GM21786 (cell line): ENCODE measurements around the gene GARS1.

ENCODE experiments used
- ATAC-seq: cut with Tn5 transposase; IDR thresholded peaks from one replicate; pipeline ENCODE4 v1.9.1; 2021; ENCODE audit not compliant: unreplicated experiment

Gene GARS1, protein sequence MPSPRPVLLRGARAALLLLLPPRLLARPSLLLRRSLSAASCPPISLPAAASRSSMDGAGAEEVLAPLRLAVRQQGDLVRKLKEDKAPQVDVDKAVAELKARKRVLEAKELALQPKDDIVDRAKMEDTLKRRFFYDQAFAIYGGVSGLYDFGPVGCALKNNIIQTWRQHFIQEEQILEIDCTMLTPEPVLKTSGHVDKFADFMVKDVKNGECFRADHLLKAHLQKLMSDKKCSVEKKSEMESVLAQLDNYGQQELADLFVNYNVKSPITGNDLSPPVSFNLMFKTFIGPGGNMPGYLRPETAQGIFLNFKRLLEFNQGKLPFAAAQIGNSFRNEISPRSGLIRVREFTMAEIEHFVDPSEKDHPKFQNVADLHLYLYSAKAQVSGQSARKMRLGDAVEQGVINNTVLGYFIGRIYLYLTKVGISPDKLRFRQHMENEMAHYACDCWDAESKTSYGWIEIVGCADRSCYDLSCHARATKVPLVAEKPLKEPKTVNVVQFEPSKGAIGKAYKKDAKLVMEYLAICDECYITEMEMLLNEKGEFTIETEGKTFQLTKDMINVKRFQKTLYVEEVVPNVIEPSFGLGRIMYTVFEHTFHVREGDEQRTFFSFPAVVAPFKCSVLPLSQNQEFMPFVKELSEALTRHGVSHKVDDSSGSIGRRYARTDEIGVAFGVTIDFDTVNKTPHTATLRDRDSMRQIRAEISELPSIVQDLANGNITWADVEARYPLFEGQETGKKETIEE

DNA sequence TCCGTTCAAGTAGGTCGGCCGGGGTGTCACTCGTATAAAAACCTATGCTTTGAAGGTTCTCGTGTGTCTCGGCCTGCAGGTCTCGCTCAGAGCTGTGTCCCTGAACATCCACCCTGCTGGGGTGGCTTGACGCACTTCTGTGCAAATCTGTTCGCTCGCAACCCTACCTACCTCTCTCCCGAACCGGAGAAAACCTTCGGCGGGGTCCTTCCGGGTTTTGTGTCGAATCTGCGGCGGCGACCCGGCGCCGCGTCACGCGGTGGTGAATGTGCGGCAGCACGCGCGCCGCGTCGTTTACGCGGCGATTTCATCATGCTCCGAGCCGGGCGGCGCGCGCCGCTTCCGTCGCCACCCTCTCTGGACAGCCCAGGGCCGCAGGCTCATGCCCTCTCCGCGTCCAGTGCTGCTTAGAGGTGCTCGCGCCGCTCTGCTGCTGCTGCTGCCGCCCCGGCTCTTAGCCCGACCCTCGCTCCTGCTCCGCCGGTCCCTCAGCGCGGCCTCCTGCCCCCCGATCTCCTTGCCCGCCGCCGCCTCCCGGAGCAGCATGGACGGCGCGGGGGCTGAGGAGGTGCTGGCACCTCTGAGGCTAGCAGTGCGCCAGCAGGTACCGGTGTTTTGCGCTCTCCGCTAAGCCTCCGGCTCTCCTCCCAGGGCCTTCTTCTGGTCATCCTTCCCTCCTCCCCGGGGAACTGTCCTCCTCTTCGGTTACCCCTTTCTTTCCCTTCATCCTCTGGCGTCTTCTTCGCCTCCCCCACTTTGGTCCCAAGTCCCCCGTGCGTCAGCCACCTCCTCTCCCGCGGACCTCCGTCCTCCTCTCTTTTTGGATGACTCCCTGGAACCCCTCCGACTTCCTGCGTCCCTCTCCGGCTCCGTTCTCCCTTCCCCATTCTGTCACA is at the start of gene GARS1:
GARS1 (plus strand) TSS at position 339 of the 896 bp plus-strand sequence; CDS start at position 383, 44 bp downstream.
- ATAC-seq = peak; percentile 81

DNA sequence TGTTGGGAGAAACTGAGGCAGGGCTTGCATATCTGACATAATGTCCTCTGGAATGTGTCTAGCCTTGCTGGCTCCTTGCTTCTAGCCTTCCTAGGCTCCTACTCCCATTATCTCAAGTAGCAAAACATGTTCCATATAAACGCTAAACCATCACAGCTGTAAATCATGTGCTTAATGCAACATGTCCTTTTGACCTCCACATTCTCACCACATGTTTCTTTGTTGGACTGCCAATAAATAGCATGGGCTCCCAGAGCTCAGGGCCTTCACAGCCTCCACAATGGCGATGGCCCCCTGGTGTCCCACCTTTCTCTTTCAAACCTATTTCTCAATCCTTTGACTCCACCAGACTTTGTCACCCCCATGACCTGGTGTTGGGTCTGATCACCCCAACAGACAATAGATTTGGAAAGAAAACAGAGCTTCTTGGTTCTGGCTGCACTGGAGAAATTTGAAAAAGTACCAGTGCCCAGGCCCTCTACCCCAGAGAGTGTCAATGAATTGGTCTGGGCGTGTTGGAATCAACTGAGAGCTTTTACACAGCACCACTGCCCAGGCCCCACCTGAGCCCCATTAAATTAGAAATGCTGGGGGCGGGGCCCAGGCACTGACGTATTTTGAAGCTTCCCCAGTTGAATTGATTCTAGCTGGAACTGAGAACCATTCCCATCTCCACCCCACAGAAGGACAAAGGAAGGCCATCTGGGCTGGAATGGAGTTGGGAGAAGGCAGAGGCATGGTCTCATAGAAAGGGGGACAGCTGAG is 48.7 kb upstream of the GARS1 start:
- no peak for ATAC-seq

DNA sequence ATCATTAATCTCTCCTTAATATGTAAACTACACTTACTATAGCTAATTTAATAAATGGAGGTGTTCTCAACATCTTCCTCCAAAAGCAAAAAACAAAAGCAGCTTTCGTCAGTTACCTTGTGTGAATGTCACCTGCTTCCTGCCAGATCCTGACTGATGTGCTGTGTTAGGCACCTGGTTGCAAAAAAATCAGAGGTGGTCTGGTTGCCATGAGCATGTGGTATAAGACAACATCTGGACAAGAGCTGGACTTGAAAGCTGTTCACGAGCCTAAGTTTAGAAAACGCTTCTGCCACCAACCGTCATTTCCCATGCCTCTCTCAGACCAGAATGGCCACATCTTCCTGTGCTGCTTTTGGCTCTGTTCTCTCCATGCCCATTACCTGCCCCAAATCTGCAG is 48.1 kb upstream of the GARS1 start:
- no peak for ATAC-seq

DNA sequence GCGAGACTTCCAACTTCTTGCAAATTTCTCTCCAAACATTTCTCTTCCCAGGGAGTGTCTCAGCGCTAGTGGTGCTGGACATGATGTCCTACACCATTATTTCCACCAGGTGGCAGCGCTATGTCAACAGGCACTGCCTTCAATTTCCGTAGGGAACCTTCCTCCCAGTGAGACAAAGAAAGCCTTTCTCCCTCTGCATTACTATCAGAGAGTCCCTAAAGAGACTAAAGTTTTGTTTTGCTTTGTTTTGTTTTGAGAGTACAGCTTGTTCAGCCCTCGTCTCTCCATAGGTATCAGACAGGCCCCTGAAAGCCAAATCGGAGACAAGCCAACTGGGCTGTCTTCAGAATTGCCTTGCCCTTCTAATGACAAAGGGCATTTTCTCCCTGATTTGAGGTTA is 45.8 kb upstream of the GARS1 start:
- peak; percentile 61 for ATAC-seq

DNA sequence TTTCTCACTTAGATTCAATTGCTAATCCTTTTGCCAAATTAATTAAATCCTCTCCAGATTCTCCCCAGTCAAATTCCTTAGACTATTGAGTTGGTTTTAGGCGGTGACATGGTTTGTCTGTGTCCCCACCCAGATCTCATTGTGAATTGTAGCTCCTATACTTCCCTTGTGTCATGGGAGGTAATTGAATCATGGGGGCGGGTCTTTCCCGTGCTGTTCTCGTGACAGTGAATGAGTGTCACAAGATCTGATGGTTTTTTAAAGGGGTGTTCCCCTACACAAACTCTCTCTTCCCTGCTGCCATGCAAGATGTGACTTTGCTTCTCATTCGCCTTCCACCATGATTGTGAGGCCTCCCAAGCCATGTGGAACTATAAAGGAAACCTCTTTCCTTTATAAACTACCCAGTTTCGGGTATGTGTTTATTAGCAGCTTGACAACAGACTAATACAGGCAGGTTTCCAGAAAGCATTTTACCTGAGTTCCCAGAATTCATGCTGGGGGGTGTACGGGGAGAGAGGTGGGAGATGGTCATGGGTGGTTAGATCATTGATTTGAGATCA is 44.7 kb upstream of the GARS1 start:
- ATAC-seq = no peak

DNA sequence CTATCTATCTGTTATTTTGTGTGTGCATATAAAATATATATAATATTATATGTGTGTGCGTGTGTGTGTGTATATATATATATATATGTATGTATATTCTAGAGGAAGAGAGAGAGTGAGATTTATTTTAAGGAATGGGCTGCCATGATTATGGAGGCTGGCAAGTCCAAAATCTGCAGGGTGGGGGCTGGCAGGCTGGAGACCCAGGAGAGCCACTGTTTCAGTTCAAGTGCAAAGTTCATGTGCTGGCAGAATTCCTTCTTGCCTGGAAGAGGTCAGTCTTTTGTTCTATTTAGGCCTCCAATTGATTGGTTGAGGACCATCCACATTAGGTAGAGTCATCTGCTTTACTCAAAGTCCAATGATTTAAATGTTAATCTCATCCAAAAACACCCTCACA is 42.3 kb upstream of the GARS1 start:
- no peak for ATAC-seq

DNA sequence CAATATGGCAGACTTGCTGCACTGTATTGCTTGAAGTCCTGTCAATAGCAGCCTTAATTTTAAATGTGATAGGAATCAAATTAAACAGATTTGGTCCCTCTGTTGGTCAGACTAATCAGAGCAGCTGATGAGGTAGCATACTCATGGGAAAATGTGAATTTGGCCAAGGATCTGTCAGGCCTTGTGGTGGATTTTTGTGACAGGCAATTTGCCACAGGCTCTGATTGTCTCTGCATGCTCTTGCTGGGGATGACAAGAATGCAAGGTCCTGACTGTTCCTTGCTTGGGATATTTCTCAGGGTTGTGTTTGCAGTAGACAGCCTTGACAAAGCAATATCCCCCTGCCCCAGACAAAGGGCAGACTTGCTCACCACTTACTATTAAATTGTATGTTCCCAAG is 41.5 kb upstream of the GARS1 start:
- ATAC-seq = no peak

DNA sequence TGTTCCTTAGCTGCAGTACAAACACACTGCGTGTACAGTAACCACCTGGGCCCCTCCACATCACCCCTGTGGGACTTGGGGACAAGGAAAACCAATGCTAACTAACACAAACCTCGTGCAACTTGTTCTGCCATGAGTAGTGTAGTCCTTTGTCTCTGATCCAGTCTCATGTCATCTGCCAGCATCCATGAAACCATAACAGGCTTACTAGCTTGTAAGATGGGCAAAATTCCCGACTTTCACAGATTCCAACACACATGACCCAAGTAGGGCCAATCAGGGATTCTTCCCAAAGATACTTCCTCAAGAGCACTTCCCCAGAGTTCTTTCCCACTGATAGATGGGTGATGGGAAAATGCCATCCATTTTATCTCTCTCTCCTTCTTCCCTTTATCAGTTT is 41.1 kb upstream of the GARS1 start:
- ATAC-seq = no peak

DNA sequence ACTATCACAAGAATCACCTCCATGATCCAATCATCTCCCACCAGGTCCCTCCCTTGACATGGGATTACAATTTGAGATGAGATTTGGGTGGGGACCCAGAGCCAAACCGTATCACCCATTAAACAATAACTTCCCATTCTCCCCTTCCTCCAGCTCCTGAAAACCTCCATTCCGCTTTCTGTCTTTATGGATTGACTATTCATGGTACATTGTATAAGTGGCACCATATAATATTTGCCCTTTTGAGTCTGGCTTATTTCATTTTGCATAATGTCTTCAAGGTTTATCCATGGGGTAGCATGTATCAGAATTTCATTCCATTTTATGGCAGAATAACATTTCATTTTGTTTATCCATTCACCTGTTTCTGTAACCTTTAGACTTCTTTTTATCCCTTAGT is 39.2 kb upstream of the GARS1 start:
- ATAC-seq = no peak

DNA sequence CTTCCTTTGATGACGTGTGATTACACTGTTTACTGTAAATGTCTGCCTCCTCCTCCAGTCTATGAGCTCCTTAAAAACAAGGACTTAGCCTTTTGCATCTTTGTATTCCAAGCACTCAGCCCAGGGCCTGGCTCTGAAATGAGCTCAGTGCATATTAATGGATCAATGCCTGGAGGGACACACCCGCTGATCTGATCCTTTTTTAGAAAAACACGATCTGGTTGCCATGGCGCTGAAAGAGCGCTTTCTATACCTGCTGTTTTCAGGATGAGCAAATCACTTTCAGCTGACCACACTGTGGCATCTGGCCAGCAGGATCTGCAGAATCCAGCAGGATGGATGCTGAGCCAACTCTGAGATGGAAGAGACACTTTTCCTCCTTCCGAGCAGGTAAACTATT is 37.8 kb upstream of the GARS1 start:
- ATAC-seq = no peak

DNA sequence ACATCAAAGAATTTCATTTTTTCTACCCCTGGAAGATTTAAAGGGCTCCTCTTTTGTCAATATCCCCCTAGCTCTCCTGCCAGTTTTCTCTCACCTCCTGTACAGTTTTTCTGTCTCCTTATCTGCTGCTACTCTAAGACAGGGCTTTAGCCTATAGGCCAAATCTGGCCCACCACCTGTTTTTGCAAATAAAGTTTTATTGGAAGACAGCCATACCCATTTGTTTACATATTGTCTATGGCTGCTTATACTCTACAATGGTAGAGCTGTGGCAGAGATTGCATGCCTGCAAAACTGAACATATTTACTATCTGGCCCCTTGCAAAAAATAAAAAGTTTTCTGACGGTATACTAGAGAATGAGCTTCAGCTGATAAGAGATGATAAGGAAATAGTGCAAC is 37.4 kb upstream of the GARS1 start:
- no peak for ATAC-seq

DNA sequence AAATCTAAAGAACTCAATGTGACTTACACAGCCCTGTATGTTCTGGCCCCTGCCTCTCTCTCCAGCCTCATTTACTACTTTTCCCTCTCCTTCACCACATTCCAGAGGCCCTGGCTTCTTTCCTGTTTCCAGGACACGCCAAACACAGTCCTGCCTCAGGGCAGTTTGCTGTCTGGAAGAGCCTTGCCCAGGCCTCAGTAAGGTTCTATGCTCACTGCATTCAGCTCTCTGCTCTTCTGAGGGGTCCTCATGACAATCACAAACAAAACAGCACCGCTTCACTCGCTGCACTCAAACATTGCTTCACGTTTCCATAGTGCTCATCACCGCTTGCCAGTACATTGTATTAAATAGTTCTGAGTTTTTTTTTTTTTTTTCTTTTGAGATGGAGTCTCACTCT is 35.1 kb upstream of the GARS1 start:
- ATAC-seq = no peak

DNA sequence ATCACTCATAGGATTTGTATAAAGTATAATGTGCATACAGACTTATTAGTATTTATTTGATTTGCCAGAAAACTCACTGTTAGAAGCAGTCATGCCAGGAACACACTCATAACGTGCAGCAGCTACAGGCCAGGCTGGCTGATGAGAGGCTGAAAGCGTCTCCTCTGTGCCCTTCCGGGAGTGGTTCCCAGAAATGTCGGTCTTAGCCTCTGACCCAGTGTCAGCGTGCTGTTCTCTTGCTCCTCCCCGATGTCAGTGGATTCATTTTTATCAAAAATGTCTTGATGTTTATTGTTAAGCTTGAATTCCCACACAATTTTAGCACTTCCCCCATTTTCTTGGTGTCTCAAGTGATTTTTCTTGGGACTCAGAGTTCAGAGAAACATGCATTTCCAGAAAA is 33.3 kb upstream of the GARS1 start:
- ATAC-seq = no peak

DNA sequence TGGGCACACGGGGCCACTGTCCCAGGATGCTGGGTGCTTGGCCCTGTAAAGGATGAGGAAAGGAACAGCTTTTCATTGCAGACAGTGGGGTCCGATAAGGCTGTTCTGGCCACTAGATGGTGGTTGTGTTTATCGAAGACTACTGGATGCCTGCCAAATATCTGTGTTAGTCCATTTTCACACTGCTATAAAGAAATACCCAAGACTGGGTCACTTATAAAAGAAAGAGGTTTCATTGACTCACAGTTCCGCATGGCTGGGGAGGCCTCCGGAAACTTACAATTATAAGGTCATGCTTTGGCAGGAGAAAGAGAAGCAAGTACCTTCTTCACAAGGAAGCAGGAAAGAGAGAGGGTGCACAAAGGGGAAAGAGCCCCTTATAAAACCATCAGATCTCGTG is 32.2 kb upstream of the GARS1 start:
- no peak for ATAC-seq

DNA sequence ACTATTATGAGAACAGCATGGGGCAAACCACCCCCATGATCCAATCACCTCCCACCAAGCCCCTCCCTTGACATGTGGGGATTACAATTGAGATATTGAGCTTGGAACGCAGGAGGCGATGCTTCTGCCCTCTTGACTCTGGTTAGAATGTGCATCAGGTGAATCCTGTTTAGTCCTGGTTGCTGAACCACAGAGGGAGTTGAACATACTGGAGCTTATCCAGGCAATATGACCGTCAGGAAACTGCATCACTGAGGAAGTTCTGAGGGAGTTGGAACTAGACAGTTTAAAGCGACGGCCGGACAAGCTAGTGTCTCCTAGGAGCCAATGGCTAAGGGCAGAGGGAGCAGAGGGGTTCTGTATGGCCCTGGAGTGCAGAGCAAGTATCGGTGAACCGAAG is 31.8 kb upstream of the GARS1 start:
- no peak for ATAC-seq

DNA sequence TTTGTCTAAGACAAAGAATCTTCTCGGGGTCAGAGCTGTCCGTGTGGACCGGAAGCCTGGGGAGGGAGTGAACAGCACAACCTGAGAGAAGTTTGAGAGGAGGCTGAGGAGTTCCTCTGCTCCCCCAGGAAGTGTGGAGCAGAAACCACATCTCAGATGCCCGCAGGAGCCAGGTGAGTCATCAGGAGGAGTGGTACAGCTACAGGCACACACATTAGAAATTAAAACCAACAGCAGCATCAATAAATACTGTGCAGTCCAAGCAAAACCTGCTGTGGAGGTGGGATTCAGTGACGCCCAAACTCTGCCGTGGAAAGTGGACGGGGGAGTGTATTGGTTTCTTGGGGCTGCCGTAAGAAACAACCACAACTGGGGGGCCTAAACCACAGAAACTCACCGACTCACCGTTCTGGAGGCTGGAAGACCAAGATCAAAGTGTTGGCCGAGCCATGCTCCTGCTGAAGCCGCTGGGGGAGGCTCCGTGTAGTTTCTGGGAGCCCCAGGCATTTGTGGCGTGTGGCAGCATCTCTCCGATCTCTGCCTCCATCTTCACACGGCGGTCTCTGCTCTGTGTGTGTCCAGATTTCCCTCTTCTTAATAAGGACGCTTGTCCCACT is 31.2 kb upstream of the GARS1 start:
- no peak for ATAC-seq

DNA sequence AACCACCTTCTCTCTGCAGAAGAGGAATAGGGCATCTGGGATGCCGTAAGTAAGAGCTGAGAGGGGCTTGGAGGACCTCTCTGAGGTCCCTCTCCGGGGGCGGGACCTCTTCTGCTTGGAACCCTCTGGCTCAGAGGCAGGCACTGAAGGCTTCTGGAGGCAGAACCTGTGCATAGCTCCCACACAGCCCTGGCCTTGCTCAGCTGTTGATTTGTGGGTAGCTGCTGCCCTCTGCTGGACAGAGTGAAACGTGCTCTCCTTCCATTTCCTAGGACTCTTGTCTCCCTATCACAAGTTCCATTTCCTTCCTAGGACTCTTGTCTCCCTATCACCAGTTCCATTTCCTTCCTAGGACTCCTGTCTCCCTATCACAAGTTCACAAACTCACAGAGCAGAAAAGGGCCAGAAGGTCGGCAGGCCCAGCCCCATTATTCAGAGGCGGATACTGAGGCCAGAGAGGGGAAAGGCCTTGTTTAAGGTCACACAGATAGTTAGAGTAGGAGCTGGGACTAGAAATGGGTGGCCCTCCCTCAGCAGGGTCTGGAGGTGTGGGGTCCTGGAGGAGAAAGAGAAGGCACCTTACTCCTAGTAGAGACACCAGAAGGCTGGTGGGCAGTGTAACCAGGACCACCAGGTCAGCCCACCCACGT is 30.3 kb upstream of the GARS1 start:
- ATAC-seq = peak; percentile 90

DNA sequence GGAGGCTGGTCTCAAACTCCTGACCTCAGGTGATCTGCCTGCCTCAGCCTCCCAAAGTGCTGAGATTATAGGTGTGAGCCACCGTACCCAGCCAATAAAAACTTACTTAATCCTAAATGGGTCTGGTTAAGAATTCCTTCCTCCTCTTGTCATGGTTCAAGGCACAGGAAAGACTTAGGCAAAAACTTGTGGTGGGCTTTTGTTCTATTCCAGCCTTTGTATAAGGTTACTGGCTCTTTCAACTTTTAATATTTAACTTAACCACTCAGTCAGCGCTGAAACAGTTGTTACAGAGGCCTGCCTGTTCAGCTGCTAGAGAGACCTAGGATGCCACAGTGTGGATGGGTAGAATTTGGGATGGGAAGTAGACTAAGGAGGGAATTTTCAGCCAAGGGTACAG is 28.1 kb upstream of the GARS1 start:
- no peak for ATAC-seq

DNA sequence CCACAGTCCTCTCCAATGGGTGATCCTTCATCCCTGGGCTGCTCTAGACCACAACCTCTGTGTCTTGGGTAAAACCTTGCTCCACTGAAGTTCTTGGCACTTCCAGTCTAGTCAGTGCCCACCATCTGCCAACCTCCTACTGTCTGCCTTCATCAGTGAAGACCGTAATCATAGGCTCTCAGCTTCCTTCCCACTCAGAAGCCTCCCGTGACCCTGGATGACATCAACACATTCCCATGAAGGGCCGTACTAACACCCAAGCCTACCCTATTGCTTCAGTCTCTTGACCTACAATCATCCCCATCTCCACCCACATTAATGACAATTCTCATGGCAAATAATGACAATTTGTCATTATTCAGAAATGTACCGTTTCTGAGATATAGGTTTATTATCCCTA is 27.6 kb upstream of the GARS1 start:
- ATAC-seq = no peak
